Measurements from ENCODE around the gene GDE1. TPM values are rescaled to one million over a fixed set of nuclear protein-coding genes. Genes with fewer than 3 reads are reported as not detected.

Gene GDE1
- total RNA-seq, 1 donor from 2014 or later = 29.5 TPM

DNA sequence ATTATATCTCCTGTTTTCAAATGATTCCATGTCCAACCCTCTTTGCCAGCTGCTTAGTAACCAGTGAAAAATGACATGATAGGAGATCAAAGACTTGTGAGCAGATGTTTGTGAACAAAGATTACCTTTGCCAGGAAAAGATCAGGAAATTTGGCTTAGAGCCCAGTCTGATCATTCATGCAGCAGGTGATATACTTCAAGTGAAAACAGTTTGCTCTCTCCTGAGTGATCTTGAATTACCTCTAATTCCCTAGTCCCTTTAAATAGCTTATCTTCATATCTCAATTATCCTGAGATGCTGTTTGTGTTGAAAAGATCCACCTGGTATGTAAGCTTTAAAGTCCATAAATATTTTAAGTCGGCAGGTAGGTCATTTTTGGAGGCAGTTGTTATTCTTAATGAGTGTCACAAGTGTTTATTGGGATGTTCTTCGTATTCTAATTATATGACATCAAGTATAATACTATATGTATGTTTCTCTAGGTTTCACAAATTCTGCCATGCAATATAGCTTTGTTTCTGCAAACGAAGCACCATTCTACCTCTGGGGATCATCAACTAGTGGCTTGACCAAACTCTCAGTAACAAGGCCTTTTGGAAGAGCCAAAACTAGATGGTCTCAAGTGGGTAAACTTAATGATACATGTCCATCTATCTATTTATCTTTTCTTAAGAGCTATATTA is 20.4 kb upstream of the GDE1 start:
- DNase-seq (ENCODE audit: low spot score) = no peak
- H3K36me3 Mint-ChIP-seq (ENCODE audit: low read depth) = peaks cover 37% of the 10 kb centered on the region
- H3K27ac Mint-ChIP-seq = no peak overlapping the region
- H3K4me1 Mint-ChIP-seq (ENCODE audit: low read depth) = peaks cover 6% of the 10 kb centered on the region
- H3K4me3 Mint-ChIP-seq = no peak overlapping the region
- H3K9me3 Mint-ChIP-seq = no peaks in the 10 kb centered on the region
- H3K27me3 Mint-ChIP-seq (ENCODE audit: insufficient read depth) = no peaks in the 10 kb centered on the region
- intact Hi-C loops (cut with micrococcal nuclease) = no loop called here

DNA sequence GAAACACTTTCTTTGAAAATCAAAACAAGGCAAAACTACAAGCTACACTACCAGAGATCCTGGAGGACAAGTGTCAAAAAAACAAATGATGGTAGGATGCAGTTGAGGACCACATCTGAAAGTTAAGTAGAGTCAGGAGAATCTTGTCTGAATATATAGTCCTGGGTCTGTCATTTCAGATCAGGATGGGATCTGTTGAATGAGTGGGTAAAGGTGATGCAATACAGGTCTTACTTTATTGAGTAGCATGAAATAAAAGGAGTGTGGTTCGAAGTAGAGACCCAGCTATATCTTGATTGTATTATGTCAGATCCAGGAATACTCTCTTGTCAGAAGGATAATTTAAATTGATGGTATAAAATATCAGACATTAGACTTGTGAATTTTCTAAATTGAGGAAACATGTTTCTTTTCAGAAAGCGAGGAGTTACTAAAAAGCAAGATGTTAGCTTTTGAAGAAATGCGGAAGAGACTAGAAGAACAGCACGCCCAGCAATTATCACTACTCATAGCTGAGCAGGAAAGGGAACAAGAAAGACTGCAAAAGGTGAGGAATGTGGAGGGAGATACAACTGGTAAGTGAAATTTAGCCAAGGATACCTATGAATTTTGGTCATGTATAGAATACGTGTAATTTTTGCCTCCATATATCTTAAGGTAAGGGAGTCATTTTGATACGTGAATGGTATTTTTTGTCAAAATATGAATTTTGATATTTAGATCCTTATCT is 18.5 kb upstream of the GDE1 start:
- Mint-ChIP-seq H3K27me3 (ENCODE audit: insufficient read depth) (no peaks in the 10 kb centered on the region), H3K4me1 (ENCODE audit: low read depth) (peaks cover 6% of the 10 kb centered on the region), H3K27ac (no peak overlapping the region), H3K36me3 (ENCODE audit: low read depth) (peaks cover 44% of the 10 kb centered on the region), H3K9me3 (no peaks in the 10 kb centered on the region), H3K4me3 (no peak overlapping the region)
- intact Hi-C loops (cut with micrococcal nuclease) = no loop called here
- DNase-seq (ENCODE audit: low spot score) = no peak

DNA sequence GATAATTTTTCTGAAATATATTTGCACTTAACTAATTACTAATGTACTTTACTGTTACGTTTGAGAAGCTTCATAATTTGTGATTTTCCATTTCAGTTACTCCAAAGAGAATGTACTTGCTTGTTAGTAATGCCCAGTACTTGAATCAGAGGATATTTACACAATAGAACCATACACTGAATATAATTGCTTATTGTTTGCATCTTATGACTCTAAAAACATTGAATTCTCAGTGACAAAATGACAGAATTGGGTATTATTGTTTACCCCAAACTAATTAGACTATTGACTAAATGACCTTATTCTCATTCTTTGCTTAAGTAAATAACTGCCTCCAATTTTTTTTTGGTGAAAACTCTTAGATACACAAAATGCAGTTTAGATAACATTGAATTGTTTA is 10.7 kb upstream of the GDE1 start:
- H3K27me3 Mint-ChIP-seq (ENCODE audit: insufficient read depth) = no peaks in the 10 kb centered on the region
- no peak for DNase-seq (ENCODE audit: low spot score)
- no peak overlapping the region for H3K4me3 Mint-ChIP-seq

DNA sequence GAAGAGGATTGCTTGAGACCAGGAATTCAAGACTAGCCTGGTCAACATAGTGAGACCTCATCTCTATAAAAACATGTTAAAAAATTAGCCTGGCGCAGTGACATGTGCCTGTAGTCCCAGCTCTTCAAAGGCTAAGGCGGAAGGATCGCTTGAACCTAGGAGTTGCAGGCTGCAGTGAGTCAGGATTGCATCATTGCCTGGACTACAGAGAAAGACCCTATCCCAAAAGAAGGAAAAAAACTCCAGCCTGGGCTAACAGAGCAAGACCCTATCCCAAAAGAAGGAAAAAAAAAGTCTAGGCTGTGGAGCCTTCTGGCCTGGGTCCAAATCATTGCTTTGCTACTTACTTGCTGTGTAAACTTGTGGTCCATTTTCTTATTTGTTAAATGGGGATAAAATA is 6.8 kb upstream of the GDE1 start:
- peaks cover 17% of the 10 kb centered on the region for H3K4me1 Mint-ChIP-seq (ENCODE audit: low read depth)

More for the DNA sequence above, 10.7 kb upstream of the GDE1 start:
- no peaks in the 10 kb centered on the region for H3K4me1 Mint-ChIP-seq (ENCODE audit: low read depth)
- intact Hi-C loops (cut with micrococcal nuclease) = no loop called here
- H3K36me3 Mint-ChIP-seq (ENCODE audit: low read depth) = peaks cover 32% of the 10 kb centered on the region
- no peak overlapping the region for H3K27ac Mint-ChIP-seq
- no peaks in the 10 kb centered on the region for H3K9me3 Mint-ChIP-seq

DNA sequence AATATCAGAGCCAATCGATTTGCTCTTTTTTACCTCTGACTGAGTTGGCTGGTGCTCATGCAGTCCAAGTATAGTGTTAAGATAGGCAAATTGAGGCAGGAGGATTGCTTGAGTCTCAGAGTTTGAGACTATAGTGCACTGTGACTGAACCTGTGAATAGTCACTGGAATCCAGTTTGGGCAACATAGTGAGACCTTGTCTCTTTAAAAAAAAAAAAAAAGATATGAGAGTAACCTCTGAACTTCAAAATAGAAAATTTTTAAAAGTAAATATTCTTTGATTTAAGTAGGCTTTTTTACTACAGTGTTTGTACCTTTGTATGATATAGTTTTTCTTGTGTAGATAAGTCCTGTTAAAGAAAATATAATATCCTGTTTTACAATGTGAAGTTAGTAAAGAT is 5.3 kb upstream of the GDE1 start:
- intact Hi-C loops (cut with micrococcal nuclease) = no loop called here
- Mint-ChIP-seq H3K36me3 (ENCODE audit: low read depth) (peaks cover 21% of the 10 kb centered on the region), H3K9me3 (no peaks in the 10 kb centered on the region), H3K27me3 (ENCODE audit: insufficient read depth) (no peaks in the 10 kb centered on the region), H3K4me1 (ENCODE audit: low read depth) (peaks cover 23% of the 10 kb centered on the region), H3K27ac (no peak overlapping the region), H3K4me3 (no peak overlapping the region)
- DNase-seq (ENCODE audit: low spot score) = no peak

More for the DNA sequence above, 6.8 kb upstream of the GDE1 start:
- peaks cover 27% of the 10 kb centered on the region for H3K36me3 Mint-ChIP-seq (ENCODE audit: low read depth)
- H3K9me3 Mint-ChIP-seq = no peaks in the 10 kb centered on the region
- no peaks in the 10 kb centered on the region for H3K27me3 Mint-ChIP-seq (ENCODE audit: insufficient read depth)
- no peak overlapping the region for H3K4me3 Mint-ChIP-seq
- H3K27ac Mint-ChIP-seq = no peak overlapping the region
- intact Hi-C loops (cut with micrococcal nuclease) = no loop called here
- DNase-seq (ENCODE audit: low spot score) = no peak

DNA sequence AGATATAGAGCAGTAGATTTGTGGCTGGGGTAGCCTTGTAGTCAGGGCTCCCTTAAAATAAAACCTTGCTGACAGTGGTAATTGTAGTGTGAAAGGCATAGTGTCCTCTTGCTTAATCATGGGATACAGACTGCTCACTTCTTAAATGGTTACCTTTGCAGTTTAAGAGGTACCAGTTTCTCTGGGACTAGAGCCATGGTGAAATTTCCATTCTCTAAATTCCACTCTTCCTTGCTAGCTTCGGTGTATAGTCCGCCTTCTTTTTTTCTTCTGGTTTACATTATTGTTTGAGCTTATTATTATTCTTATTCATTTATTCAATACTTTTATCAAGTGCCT is 3.5 kb upstream of the GDE1 start:
- intact Hi-C loops (cut with micrococcal nuclease) = no loop called here
- no peaks in the 10 kb centered on the region for H3K9me3 Mint-ChIP-seq
- peak overlapping the region; percentile 94 for H3K27ac Mint-ChIP-seq
- DNase-seq (ENCODE audit: low spot score) = no peak
- peaks cover 34% of the 10 kb centered on the region for H3K4me1 Mint-ChIP-seq (ENCODE audit: low read depth)
- peak overlapping the region; percentile 94 for H3K4me3 Mint-ChIP-seq
- H3K36me3 Mint-ChIP-seq (ENCODE audit: low read depth) = peaks cover 20% of the 10 kb centered on the region
- no peaks in the 10 kb centered on the region for H3K27me3 Mint-ChIP-seq (ENCODE audit: insufficient read depth)

DNA sequence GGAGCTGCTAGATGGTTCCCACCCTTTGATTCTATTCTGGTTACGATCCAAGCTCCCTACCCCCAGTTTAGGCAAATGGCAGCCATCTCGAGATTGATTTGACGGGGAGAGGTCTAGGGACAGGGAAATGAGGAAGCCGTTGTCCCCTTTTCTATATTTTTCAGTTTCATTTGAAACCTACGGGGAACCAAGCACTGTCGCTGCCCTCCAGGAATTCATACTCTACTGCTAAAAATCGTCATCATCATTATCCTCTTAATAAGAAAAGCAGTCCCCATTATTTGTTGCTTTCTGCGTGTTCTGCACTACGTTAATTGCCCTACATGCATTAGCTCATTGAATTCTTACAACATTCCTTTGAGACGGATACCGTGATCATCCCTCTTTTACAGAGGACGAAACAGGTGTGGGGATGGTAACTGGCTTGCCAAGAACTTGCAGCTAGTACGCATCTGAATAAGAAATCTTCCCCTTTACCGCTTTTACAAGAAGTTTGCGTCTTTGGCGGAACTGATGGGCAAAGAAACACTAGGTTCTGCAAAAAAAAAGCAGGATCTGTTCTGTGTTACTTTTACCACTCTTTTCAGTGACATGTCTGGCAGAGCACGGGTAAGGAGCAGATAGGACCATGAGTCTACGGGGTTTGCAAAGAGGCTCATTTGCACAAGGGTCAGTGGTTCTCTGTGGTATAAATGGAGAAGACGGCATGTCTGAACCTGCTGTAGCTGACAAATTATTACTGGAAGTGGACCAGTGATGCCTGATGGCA is 2.9 kb upstream of the GDE1 start:
- Mint-ChIP-seq H3K9me3 (no peaks in the 10 kb centered on the region), H3K27me3 (ENCODE audit: insufficient read depth) (no peaks in the 10 kb centered on the region), H3K27ac (peak overlapping the region; percentile 94), H3K4me1 (ENCODE audit: low read depth) (peaks cover 34% of the 10 kb centered on the region), H3K4me3 (peak overlapping the region; percentile 94), H3K36me3 (ENCODE audit: low read depth) (peaks cover 16% of the 10 kb centered on the region)
- intact Hi-C loops (cut with micrococcal nuclease) = loop anchor here (1.0 to 5.0 kb wide), 4 partner anchors 142 to 407 kb away; partner anchors contain the start of genes IQCK, KNOP1 and SYT17
- DNase-seq (ENCODE audit: low spot score) = no peak

DNA sequence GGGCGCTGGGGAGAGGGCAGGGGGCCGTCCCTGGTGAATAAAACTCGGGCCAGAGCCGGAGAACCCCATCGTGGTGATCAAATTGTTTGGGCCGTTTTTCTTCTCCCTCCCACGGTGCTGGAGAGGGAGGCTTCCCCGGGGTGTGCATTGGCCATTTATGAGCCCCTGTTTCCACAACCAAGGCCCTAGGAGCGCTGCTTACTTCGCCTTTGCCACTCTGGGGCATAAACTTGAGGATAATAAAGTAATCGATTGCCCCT is 2.4 kb upstream of the GDE1 start:
- Mint-ChIP-seq H3K4me3 (peak overlapping the region; percentile 94), H3K36me3 (ENCODE audit: low read depth) (peaks cover 14% of the 10 kb centered on the region), H3K27me3 (ENCODE audit: insufficient read depth) (no peaks in the 10 kb centered on the region), H3K9me3 (no peaks in the 10 kb centered on the region), H3K27ac (peak overlapping the region; percentile 94), H3K4me1 (ENCODE audit: low read depth) (peaks cover 34% of the 10 kb centered on the region)
- DNase-seq (ENCODE audit: low spot score) = no peak
- intact Hi-C loops (cut with micrococcal nuclease) = loop anchor here (1.0 to 5.0 kb wide), 4 partner anchors 142 to 407 kb away; partner anchors contain the start of genes IQCK, KNOP1 and SYT17

DNA sequence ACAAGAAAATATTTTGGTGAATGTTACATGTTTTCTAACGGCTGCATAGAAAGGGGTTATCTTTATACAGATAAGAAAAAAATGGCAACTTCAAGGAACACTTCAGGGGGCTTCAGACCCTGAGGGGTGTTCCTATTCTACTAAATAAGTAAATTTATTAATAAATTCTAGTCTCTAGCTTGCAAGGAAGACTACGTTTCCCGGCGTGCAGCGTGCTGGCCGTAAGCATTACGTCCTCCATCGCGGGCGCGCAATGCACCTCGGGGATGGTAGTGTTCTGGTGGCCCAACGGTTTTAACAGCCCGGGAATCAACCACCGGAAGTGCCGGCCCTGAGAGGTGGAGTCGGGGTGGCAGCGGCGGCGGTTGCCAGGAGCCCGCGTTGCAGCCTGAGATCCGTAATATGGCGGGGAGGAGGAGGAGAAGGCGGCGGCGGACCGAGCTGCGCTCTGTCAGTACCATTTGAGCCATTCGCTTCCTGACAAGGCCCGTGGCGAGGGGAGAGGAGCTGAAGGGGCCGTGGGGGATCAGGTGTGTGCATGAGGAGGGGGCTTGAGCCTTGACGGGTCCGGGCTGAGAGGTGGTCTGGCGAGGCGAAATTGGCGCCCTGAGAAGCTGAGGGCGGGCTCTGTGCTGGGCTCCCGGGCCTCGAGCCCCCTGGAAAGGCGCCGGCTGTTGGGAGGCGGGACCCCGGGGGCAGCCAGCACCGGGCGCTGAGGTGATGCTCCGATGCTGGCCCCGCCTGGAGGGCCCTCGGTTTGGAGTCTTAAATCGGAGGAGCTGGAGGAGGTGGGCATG is 1.9 kb upstream of the GDE1 start, which contains the start of gene CCP110:
Gene CCP110, plus strand, starts transcription at position 384 of the 797 bp plus-strand sequence. CDS start 3,940 bp downstream, outside the sequence.
- Mint-ChIP-seq H3K27me3 (ENCODE audit: insufficient read depth) (no peaks in the 10 kb centered on the region), H3K9me3 (no peaks in the 10 kb centered on the region), H3K36me3 (ENCODE audit: low read depth) (peaks cover 12% of the 10 kb centered on the region), H3K4me1 (ENCODE audit: low read depth) (peaks cover 40% of the 10 kb centered on the region), H3K4me3 (peak within 1 kb of the TSS; percentile 94), H3K27ac (peak within 1 kb of the TSS; percentile 94)
- peak; percentile 94 for DNase-seq (ENCODE audit: low spot score)
- intact Hi-C loops (cut with micrococcal nuclease) = loop anchor here (1.0 to 5.0 kb wide), 7 partner anchors 32 to 456 kb away; partner anchors contain the start of genes COQ7, IQCK, KNOP1 and SYT17

DNA sequence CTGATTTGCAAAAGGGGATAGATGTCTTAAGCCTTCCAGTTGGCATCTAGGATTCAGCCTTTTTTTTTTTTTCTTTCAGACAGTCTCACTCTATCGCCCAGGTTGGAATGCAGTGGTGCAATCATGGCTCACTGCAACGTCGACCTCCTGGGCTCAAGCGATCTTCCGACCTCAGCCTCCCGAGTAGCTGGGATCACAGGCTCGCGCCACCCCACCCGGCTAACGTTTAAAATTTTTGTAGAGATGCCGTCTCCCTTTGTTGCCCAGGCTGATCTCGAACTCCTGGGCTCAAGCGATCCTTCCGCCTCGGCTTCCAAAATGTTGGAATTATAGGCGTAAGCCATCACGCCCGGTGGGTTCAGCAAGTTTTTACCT is 1.3 kb upstream of the GDE1 start:
- H3K27me3 Mint-ChIP-seq (ENCODE audit: insufficient read depth) = no peaks in the 10 kb centered on the region
- peaks cover 46% of the 10 kb centered on the region for H3K4me1 Mint-ChIP-seq (ENCODE audit: low read depth)
- intact Hi-C loops (cut with micrococcal nuclease) = loop anchor here (1.0 to 5.0 kb wide), 6 partner anchors 32 to 456 kb away; partner anchors contain the start of genes COQ7, SYT17 and VPS35L
- H3K4me3 Mint-ChIP-seq = peak overlapping the region; percentile 27
- no peak overlapping the region for H3K27ac Mint-ChIP-seq
- H3K9me3 Mint-ChIP-seq = no peaks in the 10 kb centered on the region
- no peak for DNase-seq (ENCODE audit: low spot score)
- peaks cover 7% of the 10 kb centered on the region for H3K36me3 Mint-ChIP-seq (ENCODE audit: low read depth)

DNA sequence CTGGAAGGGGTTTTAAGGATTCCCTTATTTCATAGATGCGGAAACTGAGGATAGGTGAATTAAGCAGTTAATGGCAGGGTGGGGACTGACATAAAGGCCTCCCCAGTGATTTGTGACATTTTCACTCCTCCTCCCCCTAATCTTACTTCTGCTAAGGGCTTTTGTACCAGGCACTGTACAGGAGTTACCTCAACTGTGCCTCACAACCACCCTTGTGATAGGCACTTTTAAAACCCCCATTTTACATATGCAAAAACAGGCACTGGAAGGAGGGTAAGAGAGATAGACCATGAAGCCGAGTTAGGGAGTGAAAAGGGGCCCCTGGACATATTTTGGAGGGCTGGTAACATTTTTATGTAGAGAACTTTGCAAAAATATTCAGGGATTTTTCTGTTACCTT is 862 bp upstream of the GDE1 start:
- H3K4me3 Mint-ChIP-seq = peak overlapping the region; percentile 36
- DNase-seq (ENCODE audit: low spot score) = no peak
- intact Hi-C loops (cut with micrococcal nuclease) = loop anchor here (1.0 to 5.0 kb wide), 9 partner anchors 33 to 1219 kb away; partner anchors contain the start of genes COQ7, RPS15A, SYT17 and THUMPD1
- H3K4me1 Mint-ChIP-seq (ENCODE audit: low read depth) = peaks cover 46% of the 10 kb centered on the region
- H3K36me3 Mint-ChIP-seq (ENCODE audit: low read depth) = peaks cover 7% of the 10 kb centered on the region
- no peak overlapping the region for H3K27ac Mint-ChIP-seq
- no peaks in the 10 kb centered on the region for H3K9me3 Mint-ChIP-seq
- no peaks in the 10 kb centered on the region for H3K27me3 Mint-ChIP-seq (ENCODE audit: insufficient read depth)

DNA sequence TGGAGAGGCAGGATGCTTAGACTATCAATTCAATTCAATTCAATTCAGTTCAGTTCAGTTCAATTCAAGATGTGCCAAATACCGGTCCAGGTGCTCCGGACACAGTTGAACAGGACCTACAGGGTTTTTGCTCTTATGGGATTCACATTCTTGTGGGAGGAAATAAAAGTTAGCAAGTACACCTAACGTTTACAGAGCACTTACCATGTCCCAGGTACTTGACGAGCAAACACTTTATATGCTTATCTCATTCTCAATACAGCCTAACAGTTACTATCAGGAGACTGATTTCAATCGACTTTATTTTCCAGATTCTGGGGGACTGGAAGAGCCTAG is 467 bp upstream of the GDE1 start:
- H3K4me1 Mint-ChIP-seq (ENCODE audit: low read depth) = peaks cover 50% of the 10 kb centered on the region

More for the DNA sequence above, 467 bp upstream of the GDE1 start:
- no peaks in the 10 kb centered on the region for H3K9me3 Mint-ChIP-seq
- peak overlapping the region; percentile 84 for H3K27ac Mint-ChIP-seq
- intact Hi-C loops (cut with micrococcal nuclease) = loop anchor here (1.0 to 5.0 kb wide), 7 partner anchors 140 to 1219 kb away; partner anchors contain the start of genes RPS15A, SYT17 and THUMPD1
- H3K27me3 Mint-ChIP-seq (ENCODE audit: insufficient read depth) = no peaks in the 10 kb centered on the region
- H3K4me3 Mint-ChIP-seq = peak overlapping the region; percentile 91
- peaks cover 9% of the 10 kb centered on the region for H3K36me3 Mint-ChIP-seq (ENCODE audit: low read depth)
- DNase-seq (ENCODE audit: low spot score) = no peak

All from activated T-helper 1 cell treated with anti-CD3 and anti-CD28 coated beads, Interleukin-12 subunit alpha, Interleukin-12 subunit beta, Interleukin-2, Interleukin-4 antibody, amounts not matched to agents 30 ng/mL and 10 ng/mL and 1 ng/mL, durations not matched to agents 14 hours and 24 hours and 36 hours (primary cell).